GM10847 (cell line): ENCODE measurements around the gene SH3PXD2A.

Source experiments
- POLR2A ChIP-seq: IDR thresholded peaks from 2 replicates; pipeline ENCODE4 v1.6.1; 2011; ENCODE audit not compliant: insufficient read length; ENCODE audit errors: extremely low read depth

SH3PXD2A gene

GRCh38 chr10:103789771-103790201 lies 65.6 kb downstream of the SH3PXD2A start:
- TF ChIP-seq POLR2A = no peak

GRCh38 chr10:103789161-103789560 lies 66.2 kb downstream of the SH3PXD2A start:
- TF ChIP-seq POLR2A = no peak

- no peak for TF ChIP-seq POLR2A
Measured at GRCh38 chr10:103787331-103787730, 68.0 kb downstream of the SH3PXD2A start.

- no peak for TF ChIP-seq POLR2A
Measured at GRCh38 chr10:103786020-103786419, 69.4 kb downstream of the SH3PXD2A start.

- no peak for TF ChIP-seq POLR2A
Measured at GRCh38 chr10:103784723-103785418, 70.5 kb downstream of the SH3PXD2A start.

- no peak for TF ChIP-seq POLR2A
Measured at GRCh38 chr10:103784089-103784488, 71.3 kb downstream of the SH3PXD2A start.

- TF ChIP-seq POLR2A = no peak
Measured at GRCh38 chr10:103783681-103784080, 71.7 kb downstream of the SH3PXD2A start.

GRCh38 chr10:103781329-103782061 lies 73.9 kb downstream of the SH3PXD2A start:
- no peak for TF ChIP-seq POLR2A

- TF ChIP-seq POLR2A = no peak
Measured at GRCh38 chr10:103780242-103781149, 74.9 kb downstream of the SH3PXD2A start.

GRCh38 chr10:103778358-103779139 lies 76.8 kb downstream of the SH3PXD2A start:
- TF ChIP-seq POLR2A = no peak

GRCh38 chr10:103776878-103777591 lies 78.3 kb downstream of the SH3PXD2A start:
- no peak for TF ChIP-seq POLR2A

GRCh38 chr10:103775776-103776175 lies 79.6 kb downstream of the SH3PXD2A start:
- no peak for TF ChIP-seq POLR2A

GRCh38 chr10:103772096-103772845 lies 83.1 kb downstream of the SH3PXD2A start:
- peak; percentile 36 for TF ChIP-seq POLR2A
